Measurements from ENCODE around the gene SYNE2. TPM values are rescaled to one million over a fixed set of nuclear protein-coding genes. Genes with fewer than 3 reads are reported as not detected.

The SYNE2 gene
- total and polyA plus RNA-seq, 12 donors = 43.6 to 205 (median 103) TPM

- no peak overlapping the region for H3K27ac ChIP-seq
- peaks cover 0 to 74% (median 8%) of the 10 kb centered on the region in 9 donors for H3K36me3 ChIP-seq
- intact Hi-C loops (cut with DNase I) = loop anchor here in 1 of 10 donors (5.0 kb wide), 1 partner anchor 36 kb away; no protein-coding TSS in a partner anchor
- TF ChIP-seq, protein P1, sequence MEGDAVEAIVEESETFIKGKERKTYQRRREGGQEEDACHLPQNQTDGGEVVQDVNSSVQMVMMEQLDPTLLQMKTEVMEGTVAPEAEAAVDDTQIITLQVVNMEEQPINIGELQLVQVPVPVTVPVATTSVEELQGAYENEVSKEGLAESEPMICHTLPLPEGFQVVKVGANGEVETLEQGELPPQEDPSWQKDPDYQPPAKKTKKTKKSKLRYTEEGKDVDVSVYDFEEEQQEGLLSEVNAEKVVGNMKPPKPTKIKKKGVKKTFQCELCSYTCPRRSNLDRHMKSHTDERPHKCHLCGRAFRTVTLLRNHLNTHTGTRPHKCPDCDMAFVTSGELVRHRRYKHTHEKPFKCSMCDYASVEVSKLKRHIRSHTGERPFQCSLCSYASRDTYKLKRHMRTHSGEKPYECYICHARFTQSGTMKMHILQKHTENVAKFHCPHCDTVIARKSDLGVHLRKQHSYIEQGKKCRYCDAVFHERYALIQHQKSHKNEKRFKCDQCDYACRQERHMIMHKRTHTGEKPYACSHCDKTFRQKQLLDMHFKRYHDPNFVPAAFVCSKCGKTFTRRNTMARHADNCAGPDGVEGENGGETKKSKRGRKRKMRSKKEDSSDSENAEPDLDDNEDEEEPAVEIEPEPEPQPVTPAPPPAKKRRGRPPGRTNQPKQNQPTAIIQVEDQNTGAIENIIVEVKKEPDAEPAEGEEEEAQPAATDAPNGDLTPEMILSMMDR (IDR thresholded peaks at IDR 0.05) = no peak
- WGBS, 2 donors = 87% methylated on average over 12 of the region's 12 CpGs
- no peaks in the 10 kb centered on the region for H3K9me3 ChIP-seq
- H3K27me3 ChIP-seq = no peaks in the 10 kb centered on the region
- DNase-seq = no peak
- H3K4me1 ChIP-seq = no peaks in the 10 kb centered on the region
- ATAC-seq = no peak
- H3K4me3 ChIP-seq = no peak overlapping the region
These were observed 333.7 kb downstream of the SYNE2 start for GRCh38 chr14:64186231-64187129.

DNA sequence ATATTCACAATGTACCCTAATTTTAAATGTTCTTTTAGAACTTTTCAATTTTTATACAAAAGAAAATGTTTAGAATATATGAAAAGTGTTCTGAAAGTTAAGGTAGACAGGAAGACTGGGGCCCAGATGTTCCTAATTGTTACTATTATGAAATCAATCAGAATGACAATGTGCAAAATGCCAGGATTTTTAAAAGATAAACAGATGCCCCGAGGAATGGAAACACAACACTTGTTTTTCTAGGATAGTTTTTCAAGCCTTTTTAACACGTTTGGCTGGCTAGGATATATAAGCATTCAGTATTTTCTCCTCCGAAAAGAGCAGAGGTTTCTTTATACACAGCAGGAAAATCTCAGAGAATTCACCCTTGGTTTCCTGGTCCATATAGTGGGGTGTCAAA, 334.5 kb downstream of the SYNE2 start:
- WGBS, 2 donors = 76 to 78% methylated on average over 3 of the region's 3 CpGs
- no peaks in the 10 kb centered on the region for H3K27me3 ChIP-seq
- no peak for ATAC-seq
- TF ChIP-seq, protein P1 (IDR thresholded peaks at IDR 0.05) = no peak
- peaks cover 0 to 77% (median 8%) of the 10 kb centered on the region in 9 donors for H3K36me3 ChIP-seq
- no peak overlapping the region for H3K4me3 ChIP-seq
- no peak overlapping the region for H3K27ac ChIP-seq
- DNase-seq = no peak
- no peaks in the 10 kb centered on the region for H3K4me1 ChIP-seq
- H3K9me3 ChIP-seq = no peaks in the 10 kb centered on the region
- intact Hi-C loops (cut with DNase I) = loop anchor here in 1 of 10 donors (5.0 kb wide), 1 partner anchor 35 kb away; no protein-coding TSS in a partner anchor

- ATAC-seq (no peak), DNase-seq (no peak)
- H3K27me3 ChIP-seq = no peaks in the 10 kb centered on the region
- no peaks in the 10 kb centered on the region for H3K9me3 ChIP-seq
- TF ChIP-seq, protein P1 (IDR thresholded peaks at IDR 0.05) = no peak
- intact Hi-C loops (cut with DNase I) = no loop called here
- peaks cover 0 to 73% (median 8%) of the 10 kb centered on the region in 9 donors for H3K36me3 ChIP-seq
- no peak overlapping the region for H3K4me3 ChIP-seq
- no peak overlapping the region for H3K27ac ChIP-seq
- 95% methylated on average over 3 of the region's 3 CpGs for WGBS, 2 donors
- peaks cover 0 to 25% (median 16%) of the 10 kb centered on the region in 9 donors for H3K4me1 ChIP-seq
These were observed 338.2 kb downstream of the SYNE2 start for GRCh38 chr14:64190974-64191502.

DNA sequence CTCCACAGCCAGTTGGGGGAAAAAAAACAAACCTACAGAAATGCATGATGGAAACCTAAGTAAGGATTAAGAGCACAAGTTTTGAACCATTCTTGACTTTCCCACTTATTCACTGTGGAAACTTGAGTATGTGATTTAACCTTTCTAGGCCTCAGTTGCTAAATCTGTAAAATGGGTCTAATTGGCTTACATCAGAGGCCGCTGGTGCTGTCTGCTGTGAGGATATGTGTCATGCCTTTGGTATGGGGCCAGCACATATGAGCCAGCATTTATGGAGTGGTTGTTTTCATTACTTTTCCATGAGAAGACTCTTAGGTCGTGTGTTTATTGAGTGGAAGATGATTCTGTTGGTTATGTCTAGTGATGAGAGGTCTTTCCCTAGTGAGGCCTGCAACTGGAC, 339.0 kb downstream of the SYNE2 start:
- DNase-seq = no peak
- intact Hi-C loops (cut with DNase I) = no loop called here
- no peak overlapping the region for H3K27ac ChIP-seq
- no peak for ATAC-seq
- TF ChIP-seq, protein P1 (IDR thresholded peaks at IDR 0.05) = no peak
- no peak overlapping the region for H3K4me3 ChIP-seq
- peaks cover 0 to 66% (median 8%) of the 10 kb centered on the region in 9 donors for H3K36me3 ChIP-seq
- H3K27me3 ChIP-seq = no peaks in the 10 kb centered on the region
- 73 to 78% methylated on average over 2 of the region's 2 CpGs for WGBS, 2 donors
- H3K4me1 ChIP-seq = peaks cover 0 to 31% (median 24%) of the 10 kb centered on the region in 9 donors
- no peaks in the 10 kb centered on the region for H3K9me3 ChIP-seq
